Testis (tissue), 2 donors: ENCODE results near the gene DGKZ.
"Not testable (repeated sequence)": the region's sequence is repeated elsewhere in the genome, so short reads cannot be mapped to it uniquely, and the experiment has no call there.

Source experiments
- CTCF ChIP-seq, 3 experiments: fragments of 450-650 bp in 2 of 3; fragments of 200-600 bp in 1 of 3; sonication (generic) in 1 of 3; IDR thresholded peaks; one replicate each; pipeline ENCODE4 v1.5.1; 2016 to 2019; ENCODE audit warnings: antibody characterized with exemption in 3 of 3, mild to moderate bottlenecking in 2 of 3, moderate library complexity in 1 of 3
- POLR2A ChIP-seq: fragments of 450-650 bp; IDR thresholded peaks from one replicate; pipeline ENCODE4 v1.6.1; 2017; ENCODE audit warnings: antibody characterized with exemption, mild to moderate bottlenecking, moderate library complexity

GRCh38 chr11:46371262-46371661, 24.0 kb downstream of the DGKZ start:
- TF ChIP-seq CTCF (IDR thresholded peaks at IDR 0.05); POLR2A: not testable (repeated sequence)
